ENCODE measurements around the gene AKR1B1.

- TF ChIP-seq, protein P1, sequence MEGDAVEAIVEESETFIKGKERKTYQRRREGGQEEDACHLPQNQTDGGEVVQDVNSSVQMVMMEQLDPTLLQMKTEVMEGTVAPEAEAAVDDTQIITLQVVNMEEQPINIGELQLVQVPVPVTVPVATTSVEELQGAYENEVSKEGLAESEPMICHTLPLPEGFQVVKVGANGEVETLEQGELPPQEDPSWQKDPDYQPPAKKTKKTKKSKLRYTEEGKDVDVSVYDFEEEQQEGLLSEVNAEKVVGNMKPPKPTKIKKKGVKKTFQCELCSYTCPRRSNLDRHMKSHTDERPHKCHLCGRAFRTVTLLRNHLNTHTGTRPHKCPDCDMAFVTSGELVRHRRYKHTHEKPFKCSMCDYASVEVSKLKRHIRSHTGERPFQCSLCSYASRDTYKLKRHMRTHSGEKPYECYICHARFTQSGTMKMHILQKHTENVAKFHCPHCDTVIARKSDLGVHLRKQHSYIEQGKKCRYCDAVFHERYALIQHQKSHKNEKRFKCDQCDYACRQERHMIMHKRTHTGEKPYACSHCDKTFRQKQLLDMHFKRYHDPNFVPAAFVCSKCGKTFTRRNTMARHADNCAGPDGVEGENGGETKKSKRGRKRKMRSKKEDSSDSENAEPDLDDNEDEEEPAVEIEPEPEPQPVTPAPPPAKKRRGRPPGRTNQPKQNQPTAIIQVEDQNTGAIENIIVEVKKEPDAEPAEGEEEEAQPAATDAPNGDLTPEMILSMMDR (IDR thresholded peaks at IDR 0.05) = no peak
- TF ChIP-seq POLR2A (IDR thresholded peaks at IDR 0.05) (no peak), EP300 (IDR thresholded peaks at IDR 0.05) (no peak), POLR2AphosphoS5 (IDR thresholded peaks at IDR 0.05) (no peak)
Observed at GRCh38 chr7:134427896-134428295, 31.0 kb downstream of the AKR1B1 start.
